ENCODE data around the gene COL9A3.

Gene COL9A3

GRCh38 chr20:62778601-62779416 is 38.0 kb upstream of the COL9A3 start:
- DNase-seq (ENCODE audit: low read depth in 3 of 3, low spot score in 1 of 3): no peak

- DNase-seq (ENCODE audit: low read depth in 3 of 3, low spot score in 1 of 3): no peak
Observed at GRCh38 chr20:62779417-62779685, 37.5 kb upstream of the COL9A3 start.

GRCh38 chr20:62780204-62780603 is 36.6 kb upstream of the COL9A3 start:
- no peak for DNase-seq (ENCODE audit: low read depth in 3 of 3, low spot score in 1 of 3)

GRCh38 chr20:62780696-62781095 is 36.2 kb upstream of the COL9A3 start:
- DNase-seq (ENCODE audit: low read depth in 3 of 3, low spot score in 1 of 3): no peak

GRCh38 chr20:62782149-62782892 is 34.5 kb upstream of the COL9A3 start:
- DNase-seq (ENCODE audit: low read depth in 3 of 3, low spot score in 1 of 3): no peak

GRCh38 chr20:62782893-62783278 is 34.0 kb upstream of the COL9A3 start:
- DNase-seq (ENCODE audit: low read depth in 3 of 3, low spot score in 1 of 3): no peak

- no peak for DNase-seq (ENCODE audit: low read depth in 3 of 3, low spot score in 1 of 3)
Observed at GRCh38 chr20:62784497-62784896, 32.4 kb upstream of the COL9A3 start.

GRCh38 chr20:62785393-62785792 is 31.5 kb upstream of the COL9A3 start:
- no peak for DNase-seq (ENCODE audit: low read depth in 3 of 3, low spot score in 1 of 3)

GRCh38 chr20:62786157-62786556 is 30.7 kb upstream of the COL9A3 start:
- no peak for DNase-seq (ENCODE audit: low read depth in 3 of 3, low spot score in 1 of 3)

- DNase-seq (ENCODE audit: low read depth in 3 of 3, low spot score in 1 of 3): no peak
Observed at GRCh38 chr20:62787321-62787720, 29.5 kb upstream of the COL9A3 start.

- no peak for DNase-seq (ENCODE audit: low read depth in 3 of 3, low spot score in 1 of 3)
Observed at GRCh38 chr20:62787866-62788265, 29.0 kb upstream of the COL9A3 start.

- no peak for DNase-seq (ENCODE audit: low read depth in 3 of 3, low spot score in 1 of 3)
Observed at GRCh38 chr20:62788607-62789006, 28.2 kb upstream of the COL9A3 start.

- no peak for DNase-seq (ENCODE audit: low read depth in 3 of 3, low spot score in 1 of 3)
Observed at GRCh38 chr20:62790075-62790474, 26.8 kb upstream of the COL9A3 start.

- peak in 2 of 3 donors; percentile 51 to 56 for DNase-seq (ENCODE audit: low read depth in 3 of 3, low spot score in 1 of 3)
Observed at GRCh38 chr20:62791301-62792181, 25.3 kb upstream of the COL9A3 start.

- DNase-seq (ENCODE audit: low read depth in 3 of 3, low spot score in 1 of 3): no peak
Observed at GRCh38 chr20:62792182-62792939, 24.5 kb upstream of the COL9A3 start.

- no peak for DNase-seq (ENCODE audit: low read depth in 3 of 3, low spot score in 1 of 3)
Observed at GRCh38 chr20:62792940-62793756, 23.7 kb upstream of the COL9A3 start.

- no peak for DNase-seq (ENCODE audit: low read depth in 3 of 3, low spot score in 1 of 3)
Observed at GRCh38 chr20:62793757-62794006, 23.2 kb upstream of the COL9A3 start.

- DNase-seq (ENCODE audit: low read depth in 3 of 3, low spot score in 1 of 3): peak; percentile 86 to 88 (median 87)
Observed at GRCh38 chr20:62794007-62794724, 22.7 kb upstream of the COL9A3 start.

GRCh38 chr20:62795023-62795761 is 21.7 kb upstream of the COL9A3 start:
- DNase-seq (ENCODE audit: low read depth in 3 of 3, low spot score in 1 of 3): peak in 1 of 3 donors; percentile 55
